Type B pancreatic cell (in vitro differentiated cells): ENCODE results near the gene EMX1. TPM values are rescaled to one million over a fixed set of nuclear protein-coding genes. Genes with fewer than 3 reads are reported as not detected.

Source experiments
- DNase-seq: peaks from one replicate; pipeline ENCODE4 v3.0.0; 2021; ENCODE audit warnings: mixed read lengths; ENCODE audit not compliant: unreplicated experiment; ENCODE audit errors: extremely low spot score
- H3K27ac Mint-ChIP-seq: 2 replicates; pipeline ENCODE4 v1.8.0; 2021; ENCODE audit warnings: mild to moderate bottlenecking, mixed read lengths
- H3K27me3 Mint-ChIP-seq: 2 replicates; pipeline ENCODE4 v1.8.0; 2021; ENCODE audit warnings: mixed read lengths
- H3K36me3 Mint-ChIP-seq: 2 replicates; pipeline ENCODE4 v1.8.0; 2021; ENCODE audit warnings: mixed read lengths
- H3K4me1 Mint-ChIP-seq: one replicate; pipeline ENCODE4 v1.8.0; 2021; ENCODE audit warnings: mixed read lengths; ENCODE audit not compliant: unreplicated experiment
- H3K4me3 Mint-ChIP-seq: 2 replicates; pipeline ENCODE4 v1.8.0; 2021; ENCODE audit warnings: mild to moderate bottlenecking, mixed read lengths
- H3K9me3 Mint-ChIP-seq: 2 replicates; pipeline ENCODE4 v1.8.0; 2021; ENCODE audit warnings: mixed read lengths
- total RNA-seq: library from RNA; stranded (reverse); gene quantifications from 2 replicates; pipeline ENCODE4 v1.2.1, GENCODE V29; 2021; ENCODE audit warnings: low replicate concordance
- TF ChIP-seq, protein P1 (sequence below): fragments of 200-600 bp; sonication (generic); conservative IDR thresholded peaks from 2 replicates; pipeline ENCODE4 v1.5.0; 2021; ENCODE audit warnings: antibody characterized with exemption, mild to moderate bottlenecking

Gene EMX1
- total RNA-seq, 1 donor from 2014 or later: 0.97 TPM

DNA sequence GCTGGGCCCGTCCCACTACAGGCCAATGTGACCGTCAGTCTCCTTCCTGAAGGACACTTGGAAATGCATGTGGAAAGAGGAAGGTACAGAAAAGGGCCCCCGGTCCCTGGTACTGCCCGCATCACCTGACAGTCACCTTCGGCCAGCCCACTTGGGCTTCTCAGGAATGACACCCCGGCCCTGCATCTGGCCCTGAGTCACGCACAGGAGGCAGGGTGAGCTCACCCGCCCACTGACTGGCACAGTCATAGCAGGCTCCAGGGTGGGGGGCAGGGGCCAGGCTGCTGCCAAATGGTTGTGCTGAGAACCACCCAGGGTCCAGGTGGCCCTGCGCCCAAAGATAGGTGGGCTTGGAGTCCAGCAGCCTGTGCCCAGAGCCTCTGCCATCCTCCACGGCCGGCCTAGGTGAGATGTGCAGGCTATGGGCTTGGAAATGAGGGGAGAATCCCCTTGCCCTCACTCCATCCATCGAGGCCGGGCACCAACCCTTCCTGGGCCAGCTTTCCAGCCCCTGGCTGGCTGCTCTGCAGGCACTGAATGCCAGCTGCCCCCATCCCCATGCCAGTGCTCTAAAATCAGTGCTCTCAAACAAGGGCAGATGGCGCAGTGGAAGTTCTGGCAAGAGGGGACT lies 14.1 kb downstream of the EMX1 start:
- Mint-ChIP-seq H3K27me3 (peaks cover 26% of the 10 kb centered on the region), H3K4me3 (no peak overlapping the region), H3K9me3 (no peaks in the 10 kb centered on the region), H3K4me1 (no peaks in the 10 kb centered on the region), H3K36me3 (no peaks in the 10 kb centered on the region), H3K27ac (no peak overlapping the region)
- TF ChIP-seq, protein P1, sequence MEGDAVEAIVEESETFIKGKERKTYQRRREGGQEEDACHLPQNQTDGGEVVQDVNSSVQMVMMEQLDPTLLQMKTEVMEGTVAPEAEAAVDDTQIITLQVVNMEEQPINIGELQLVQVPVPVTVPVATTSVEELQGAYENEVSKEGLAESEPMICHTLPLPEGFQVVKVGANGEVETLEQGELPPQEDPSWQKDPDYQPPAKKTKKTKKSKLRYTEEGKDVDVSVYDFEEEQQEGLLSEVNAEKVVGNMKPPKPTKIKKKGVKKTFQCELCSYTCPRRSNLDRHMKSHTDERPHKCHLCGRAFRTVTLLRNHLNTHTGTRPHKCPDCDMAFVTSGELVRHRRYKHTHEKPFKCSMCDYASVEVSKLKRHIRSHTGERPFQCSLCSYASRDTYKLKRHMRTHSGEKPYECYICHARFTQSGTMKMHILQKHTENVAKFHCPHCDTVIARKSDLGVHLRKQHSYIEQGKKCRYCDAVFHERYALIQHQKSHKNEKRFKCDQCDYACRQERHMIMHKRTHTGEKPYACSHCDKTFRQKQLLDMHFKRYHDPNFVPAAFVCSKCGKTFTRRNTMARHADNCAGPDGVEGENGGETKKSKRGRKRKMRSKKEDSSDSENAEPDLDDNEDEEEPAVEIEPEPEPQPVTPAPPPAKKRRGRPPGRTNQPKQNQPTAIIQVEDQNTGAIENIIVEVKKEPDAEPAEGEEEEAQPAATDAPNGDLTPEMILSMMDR: no peak
- no peak for DNase-seq

DNA sequence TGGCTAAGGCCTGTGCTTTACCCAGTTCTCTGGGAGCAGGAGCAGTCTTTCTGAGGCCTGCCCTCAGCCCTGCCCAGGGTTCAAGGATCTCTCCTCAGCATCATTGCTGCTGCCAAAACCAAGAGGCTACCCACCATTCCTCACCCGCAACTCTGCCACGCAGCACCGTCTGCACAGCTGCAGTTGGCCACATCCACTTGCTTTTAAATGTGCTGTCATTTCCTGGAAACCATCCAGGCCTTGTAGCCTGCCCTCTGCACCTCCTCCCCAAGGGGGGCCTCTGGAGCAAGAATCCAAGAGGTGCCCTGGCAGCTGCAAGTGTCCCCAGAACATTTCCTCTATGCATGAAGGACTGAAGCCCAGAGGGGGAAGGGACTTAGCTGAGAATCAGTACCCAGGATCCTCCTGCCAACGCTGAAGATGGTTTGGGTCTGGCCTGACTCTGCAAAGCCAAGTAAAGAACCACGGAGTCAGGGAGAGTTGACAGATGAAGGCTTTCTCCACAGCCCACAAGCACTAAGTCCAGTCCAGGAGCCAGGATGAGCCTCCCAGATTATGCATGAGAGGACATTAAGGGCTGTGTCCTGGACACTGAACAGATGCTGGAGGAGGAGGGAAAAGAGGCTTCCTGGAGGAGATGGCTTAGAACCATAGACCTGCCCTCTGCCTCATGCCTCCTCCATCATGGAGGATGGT lies 14.9 kb downstream of the EMX1 start:
- Mint-ChIP-seq H3K27ac (no peak overlapping the region), H3K36me3 (no peaks in the 10 kb centered on the region), H3K4me1 (no peaks in the 10 kb centered on the region), H3K27me3 (peaks cover 29% of the 10 kb centered on the region), H3K4me3 (no peak overlapping the region), H3K9me3 (no peaks in the 10 kb centered on the region)
- no peak for DNase-seq
- TF ChIP-seq, protein P1: no peak

DNA sequence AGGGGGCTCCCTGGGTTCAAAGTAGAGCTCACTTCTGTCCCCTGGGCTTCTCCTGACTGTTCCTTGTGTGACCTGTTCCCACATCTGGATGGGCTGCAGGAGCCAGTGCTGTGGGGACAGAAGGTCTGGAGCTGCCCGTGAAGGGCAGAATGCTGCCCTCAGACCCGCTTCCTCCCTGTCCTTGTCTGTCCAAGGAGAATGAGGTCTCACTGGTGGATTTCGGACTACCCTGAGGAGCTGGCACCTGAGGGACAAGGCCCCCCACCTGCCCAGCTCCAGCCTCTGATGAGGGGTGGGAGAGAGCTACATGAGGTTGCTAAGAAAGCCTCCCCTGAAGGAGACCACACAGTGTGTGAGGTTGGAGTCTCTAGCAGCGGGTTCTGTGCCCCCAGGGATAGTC lies 15.5 kb downstream of the EMX1 start:
- TF ChIP-seq, protein P1: no peak
- Mint-ChIP-seq H3K9me3 (no peaks in the 10 kb centered on the region), H3K27ac (no peak overlapping the region), H3K36me3 (no peaks in the 10 kb centered on the region), H3K4me3 (no peak overlapping the region), H3K4me1 (no peaks in the 10 kb centered on the region), H3K27me3 (peaks cover 29% of the 10 kb centered on the region)
- no peak for DNase-seq

DNA sequence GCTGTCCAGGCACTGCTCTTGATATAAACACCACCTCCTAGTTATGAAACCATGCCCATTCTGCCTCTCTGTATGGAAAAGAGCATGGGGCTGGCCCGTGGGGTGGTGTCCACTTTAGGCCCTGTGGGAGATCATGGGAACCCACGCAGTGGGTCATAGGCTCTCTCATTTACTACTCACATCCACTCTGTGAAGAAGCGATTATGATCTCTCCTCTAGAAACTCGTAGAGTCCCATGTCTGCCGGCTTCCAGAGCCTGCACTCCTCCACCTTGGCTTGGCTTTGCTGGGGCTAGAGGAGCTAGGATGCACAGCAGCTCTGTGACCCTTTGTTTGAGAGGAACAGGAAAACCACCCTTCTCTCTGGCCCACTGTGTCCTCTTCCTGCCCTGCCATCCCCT lies 15.9 kb downstream of the EMX1 start:
- DNase-seq: no peak
- Mint-ChIP-seq H3K27ac (no peak overlapping the region), H3K36me3 (no peaks in the 10 kb centered on the region), H3K4me3 (no peak overlapping the region), H3K27me3 (peaks cover 32% of the 10 kb centered on the region), H3K9me3 (no peaks in the 10 kb centered on the region), H3K4me1 (no peaks in the 10 kb centered on the region)
- TF ChIP-seq, protein P1: no peak

DNA sequence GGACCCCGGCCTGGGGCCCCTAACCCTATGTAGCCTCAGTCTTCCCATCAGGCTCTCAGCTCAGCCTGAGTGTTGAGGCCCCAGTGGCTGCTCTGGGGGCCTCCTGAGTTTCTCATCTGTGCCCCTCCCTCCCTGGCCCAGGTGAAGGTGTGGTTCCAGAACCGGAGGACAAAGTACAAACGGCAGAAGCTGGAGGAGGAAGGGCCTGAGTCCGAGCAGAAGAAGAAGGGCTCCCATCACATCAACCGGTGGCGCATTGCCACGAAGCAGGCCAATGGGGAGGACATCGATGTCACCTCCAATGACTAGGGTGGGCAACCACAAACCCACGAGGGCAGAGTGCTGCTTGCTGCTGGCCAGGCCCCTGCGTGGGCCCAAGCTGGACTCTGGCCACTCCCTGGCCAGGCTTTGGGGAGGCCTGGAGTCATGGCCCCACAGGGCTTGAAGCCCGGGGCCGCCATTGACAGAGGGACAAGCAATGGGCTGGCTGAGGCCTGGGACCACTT lies 16.4 kb downstream of the EMX1 start:
- Mint-ChIP-seq H3K4me3 (no peak overlapping the region), H3K27ac (no peak overlapping the region), H3K4me1 (no peaks in the 10 kb centered on the region), H3K36me3 (no peaks in the 10 kb centered on the region), H3K9me3 (no peaks in the 10 kb centered on the region), H3K27me3 (peaks cover 32% of the 10 kb centered on the region)
- TF ChIP-seq, protein P1: no peak
- no peak for DNase-seq
